ENCODE results near the gene ZNF469.

GRCh38 chr16:88353691-88354090 lies 29.1 kb upstream of the ZNF469 start:
- TF ChIP-seq POLR2A (IDR thresholded peaks at IDR 0.05): no peak
- TF ChIP-seq, protein P1, sequence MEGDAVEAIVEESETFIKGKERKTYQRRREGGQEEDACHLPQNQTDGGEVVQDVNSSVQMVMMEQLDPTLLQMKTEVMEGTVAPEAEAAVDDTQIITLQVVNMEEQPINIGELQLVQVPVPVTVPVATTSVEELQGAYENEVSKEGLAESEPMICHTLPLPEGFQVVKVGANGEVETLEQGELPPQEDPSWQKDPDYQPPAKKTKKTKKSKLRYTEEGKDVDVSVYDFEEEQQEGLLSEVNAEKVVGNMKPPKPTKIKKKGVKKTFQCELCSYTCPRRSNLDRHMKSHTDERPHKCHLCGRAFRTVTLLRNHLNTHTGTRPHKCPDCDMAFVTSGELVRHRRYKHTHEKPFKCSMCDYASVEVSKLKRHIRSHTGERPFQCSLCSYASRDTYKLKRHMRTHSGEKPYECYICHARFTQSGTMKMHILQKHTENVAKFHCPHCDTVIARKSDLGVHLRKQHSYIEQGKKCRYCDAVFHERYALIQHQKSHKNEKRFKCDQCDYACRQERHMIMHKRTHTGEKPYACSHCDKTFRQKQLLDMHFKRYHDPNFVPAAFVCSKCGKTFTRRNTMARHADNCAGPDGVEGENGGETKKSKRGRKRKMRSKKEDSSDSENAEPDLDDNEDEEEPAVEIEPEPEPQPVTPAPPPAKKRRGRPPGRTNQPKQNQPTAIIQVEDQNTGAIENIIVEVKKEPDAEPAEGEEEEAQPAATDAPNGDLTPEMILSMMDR (IDR thresholded peaks at IDR 0.05): no peak

Measured in suprapubic skin (tissue), 3 donors.